IPS DF 4.7 (cell line): ENCODE measurements around the gene NINJ2.
"Not testable (repeated sequence)": the region's sequence is repeated elsewhere in the genome, so short reads cannot be mapped to it uniquely, and the experiment has no call there.

ENCODE experiments used
- DNase-seq: peaks from one replicate; pipeline ENCODE4 v3.0.0-alpha.2; 2013; ENCODE audit warnings: low spot score; ENCODE audit errors: extremely low read depth

The NINJ2 gene

DNA sequence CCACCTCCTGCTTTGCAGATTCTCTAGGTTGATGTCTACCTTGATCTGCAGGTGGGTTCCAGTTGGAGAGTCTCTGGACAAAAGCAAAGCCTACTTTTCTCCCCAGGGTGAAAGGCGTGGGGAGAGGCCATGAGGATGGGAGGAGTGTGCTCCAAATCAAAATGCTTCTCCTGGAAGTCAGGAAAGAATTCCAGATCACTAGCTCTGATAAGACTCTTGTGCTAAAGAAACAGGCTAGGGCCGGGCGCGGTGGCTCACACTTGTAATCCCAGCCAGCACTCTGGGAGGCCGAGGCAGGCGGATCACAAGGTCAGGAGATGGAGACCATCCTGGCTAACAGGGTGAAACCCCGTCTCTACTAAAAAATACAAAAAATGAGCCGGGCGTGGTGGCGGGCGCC is 21.9 kb downstream of the NINJ2 start:
- DNase-seq, result not testable (repeated sequence)

DNA sequence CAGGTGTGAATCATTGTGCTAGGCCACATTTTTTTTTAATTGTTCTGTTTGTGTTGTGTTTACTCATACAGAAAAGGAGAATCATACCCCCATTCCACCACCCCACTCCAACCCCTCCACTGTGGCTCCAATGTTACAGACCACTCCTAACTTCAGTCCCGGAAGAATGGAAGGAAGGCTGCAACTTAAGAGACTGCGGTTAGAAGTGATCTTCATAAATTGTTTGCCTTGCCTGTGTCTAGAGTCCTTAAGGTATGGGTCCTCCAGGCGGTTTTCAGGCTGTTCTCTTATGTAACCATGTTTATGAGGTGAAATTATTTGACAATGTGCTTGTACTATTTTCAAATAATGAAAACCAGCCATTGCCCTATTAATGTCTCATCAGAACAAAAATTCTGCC is 22.5 kb downstream of the NINJ2 start:
- DNase-seq, result no peak

DNA sequence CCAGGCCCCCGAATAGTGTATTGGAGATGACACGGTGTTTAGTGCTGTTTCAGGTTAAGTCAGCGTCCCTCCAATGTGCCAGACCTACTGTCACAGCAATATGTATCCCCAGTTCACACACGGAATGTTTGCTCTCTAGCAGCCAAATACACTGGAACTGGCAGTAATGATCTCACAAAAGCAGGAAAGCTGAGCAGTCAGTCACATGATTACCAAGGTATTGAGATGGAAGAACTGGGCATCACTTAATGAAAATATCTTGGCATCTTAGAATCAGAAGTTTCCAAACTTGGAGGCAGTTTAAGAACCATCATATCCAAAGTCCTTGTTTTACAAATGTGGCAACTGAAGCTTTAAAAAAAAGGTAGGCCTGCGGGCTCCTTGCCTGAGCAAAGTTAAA is 23.3 kb downstream of the NINJ2 start:
- DNase-seq, result no peak

DNA sequence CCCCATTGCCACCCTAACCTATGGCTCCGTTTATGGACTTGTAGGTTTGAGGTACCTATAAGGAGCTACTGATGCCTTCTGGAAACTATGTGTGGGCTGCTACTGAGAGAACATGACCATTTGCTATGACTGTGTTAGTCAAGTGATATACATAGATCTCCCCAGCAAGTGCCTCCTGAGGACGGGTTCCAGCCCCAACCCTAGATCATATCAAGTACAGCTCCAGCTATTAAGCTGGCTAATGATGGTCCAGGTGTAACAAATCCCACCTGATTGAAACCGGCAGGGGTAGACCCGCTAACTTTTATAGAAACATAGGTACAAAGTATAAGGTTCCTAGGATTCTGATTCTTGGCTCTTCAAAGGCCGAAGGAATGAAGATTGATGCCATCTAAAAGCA is 23.7 kb downstream of the NINJ2 start:
- no peak for DNase-seq

DNA sequence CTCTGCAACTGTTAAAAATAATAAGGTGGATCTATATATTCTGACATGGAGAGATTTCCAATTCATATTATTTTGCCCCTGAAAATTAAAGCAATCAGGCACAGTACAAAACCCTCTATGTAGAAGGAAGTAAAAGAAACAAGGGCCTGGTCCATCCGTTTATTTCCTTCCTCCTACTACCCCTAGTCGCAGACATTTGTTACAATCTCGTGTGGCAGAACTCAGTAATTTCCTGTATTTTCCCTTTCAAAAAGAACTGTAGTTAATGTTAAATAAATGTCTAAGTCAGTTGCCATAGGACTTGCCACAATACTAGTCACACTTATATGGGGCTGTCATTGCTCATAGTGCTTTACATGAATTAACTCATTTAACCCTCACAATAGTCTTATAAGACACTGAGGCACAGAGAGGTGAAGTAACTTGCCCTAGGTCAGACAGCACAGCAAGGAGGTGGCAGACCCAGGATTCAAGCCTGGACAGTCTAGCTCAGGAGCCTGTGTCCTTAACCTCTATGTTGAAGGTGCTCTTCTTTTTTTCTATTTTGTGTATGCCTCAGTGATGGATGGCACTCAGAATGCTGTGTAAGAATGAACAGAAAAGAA is 24.2 kb downstream of the NINJ2 start:
- DNase-seq, result no peak

DNA sequence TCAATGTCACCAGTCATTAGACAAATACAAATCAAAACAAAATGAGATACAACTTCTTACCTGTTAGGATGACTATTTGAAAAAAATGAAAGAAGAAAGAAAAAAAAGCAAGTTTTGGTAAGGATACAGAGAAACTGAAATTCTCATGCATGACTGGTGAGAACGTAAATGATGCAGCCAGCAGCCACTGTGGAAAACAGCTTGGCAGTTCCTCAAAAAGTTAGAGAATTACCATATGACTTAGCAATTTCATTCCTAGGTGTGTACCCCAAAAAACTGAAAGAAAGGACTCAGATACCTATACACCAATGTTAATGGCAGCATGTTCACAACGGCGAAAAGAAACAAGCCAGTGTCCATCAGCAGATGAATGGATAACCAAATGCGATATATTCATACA is 26.6 kb downstream of the NINJ2 start:
- DNase-seq, result no peak

DNA sequence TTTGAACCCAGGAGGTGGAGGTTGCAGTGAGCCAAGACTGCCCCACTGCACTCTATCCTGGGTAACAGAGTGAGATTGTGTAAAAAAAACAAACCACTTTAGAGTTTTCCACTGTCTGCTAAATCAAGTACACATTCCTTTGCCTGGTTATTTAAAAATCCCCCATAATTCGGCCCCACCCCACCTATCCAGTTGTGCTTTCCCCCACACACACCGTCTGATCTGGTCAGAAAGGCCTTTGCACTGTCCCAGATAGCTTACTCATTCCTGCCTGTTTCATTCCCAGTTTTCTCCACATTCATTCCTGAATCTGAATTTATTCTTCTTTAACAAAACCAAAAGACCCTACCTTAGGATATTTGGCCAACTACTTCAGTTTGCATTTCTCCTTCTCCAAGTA is 29.5 kb downstream of the NINJ2 start:
- no peak for DNase-seq

DNA sequence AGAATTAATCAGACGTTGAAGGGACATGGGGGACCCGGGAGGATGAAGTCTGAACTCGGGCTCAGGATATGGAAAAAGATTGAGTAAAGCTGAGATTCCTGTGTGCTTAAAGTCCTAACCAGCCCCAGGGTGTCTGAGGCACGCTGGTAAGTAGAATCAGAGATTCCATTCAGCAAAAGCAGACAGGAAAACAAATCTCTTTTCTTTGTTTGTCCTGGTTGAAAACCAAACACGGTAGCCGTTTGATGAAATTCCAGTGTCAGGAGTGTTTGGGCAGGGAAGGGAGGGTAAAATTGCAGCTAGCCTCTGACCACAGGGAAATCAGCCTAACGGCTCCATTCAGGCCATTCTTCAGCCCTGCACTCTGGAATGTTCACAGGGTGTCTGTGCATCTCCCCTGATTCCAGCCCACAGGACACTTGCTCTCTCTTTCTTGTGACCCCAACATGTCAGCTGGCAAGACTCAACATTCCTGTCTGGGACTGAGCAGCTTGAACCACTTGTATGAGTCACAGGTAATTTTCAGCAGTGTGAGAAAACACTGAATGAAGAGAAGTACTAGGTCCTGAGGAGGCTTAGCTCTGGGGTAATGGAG is 31.0 kb downstream of the NINJ2 start:
- DNase-seq, result no peak

DNA sequence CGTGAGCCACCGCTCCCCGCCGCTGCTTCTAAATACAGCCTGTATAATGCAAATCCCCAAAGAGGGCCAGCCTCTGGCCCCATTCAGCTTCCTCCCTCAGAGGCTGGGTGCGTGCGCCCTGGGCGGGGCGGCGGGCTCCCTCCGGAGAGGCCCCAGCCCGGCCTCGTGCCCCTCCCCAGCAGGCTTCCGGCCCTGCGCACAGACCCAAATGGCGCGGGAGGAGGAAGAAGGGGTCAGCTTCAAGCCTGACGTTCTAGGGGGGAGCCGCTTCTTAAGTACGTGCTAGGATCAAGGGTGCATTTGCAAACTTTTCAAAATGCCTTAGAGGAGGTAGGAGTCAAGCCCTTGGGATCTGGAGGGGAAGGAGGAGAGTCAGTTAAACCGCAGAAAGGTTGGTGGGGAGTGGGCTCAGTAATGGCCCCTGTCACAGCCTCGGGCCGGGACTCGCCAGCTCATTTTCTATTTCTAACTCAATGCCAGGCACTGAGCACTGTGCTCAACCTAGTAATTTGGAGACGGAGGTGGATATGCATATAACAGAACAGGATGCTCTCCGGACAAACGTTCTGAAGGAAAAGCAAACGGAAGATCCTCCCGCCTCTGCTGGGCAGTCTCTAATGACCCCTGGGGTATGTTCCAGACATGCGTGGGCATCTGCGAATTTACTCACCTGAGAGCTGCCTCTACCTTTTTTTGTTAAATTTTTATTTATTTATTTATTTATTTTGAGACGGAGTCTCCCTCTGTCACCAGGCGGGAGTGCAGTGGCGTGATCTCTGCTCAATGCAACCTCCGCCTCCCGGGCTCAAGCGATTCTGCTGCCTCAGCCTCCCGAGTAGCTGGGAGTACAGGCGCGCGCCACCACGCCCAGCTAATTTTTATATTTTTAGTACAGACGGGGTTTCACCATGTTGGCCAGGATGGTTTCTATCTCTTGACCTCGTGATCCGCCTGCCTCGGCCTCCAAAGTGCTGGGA is 32.3 kb downstream of the NINJ2 start:
- DNase-seq, result no peak

DNA sequence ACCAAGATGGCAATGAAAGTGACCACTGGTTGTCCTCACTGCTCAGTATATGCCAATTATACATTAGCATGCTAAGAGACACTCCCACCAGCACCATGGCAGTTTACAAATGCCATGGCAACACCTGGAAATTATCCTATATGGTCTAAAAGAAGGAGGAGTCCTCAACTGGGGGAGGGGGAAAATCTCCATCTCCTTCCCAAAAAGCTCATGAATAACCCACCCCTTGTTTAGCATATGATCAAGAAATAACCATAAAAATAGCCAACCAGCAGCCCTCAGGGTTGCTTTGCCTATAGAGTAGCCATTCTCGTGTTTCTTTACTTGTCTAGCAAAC is 34.5 kb downstream of the NINJ2 start:
- DNase-seq, result not testable (repeated sequence)

DNA sequence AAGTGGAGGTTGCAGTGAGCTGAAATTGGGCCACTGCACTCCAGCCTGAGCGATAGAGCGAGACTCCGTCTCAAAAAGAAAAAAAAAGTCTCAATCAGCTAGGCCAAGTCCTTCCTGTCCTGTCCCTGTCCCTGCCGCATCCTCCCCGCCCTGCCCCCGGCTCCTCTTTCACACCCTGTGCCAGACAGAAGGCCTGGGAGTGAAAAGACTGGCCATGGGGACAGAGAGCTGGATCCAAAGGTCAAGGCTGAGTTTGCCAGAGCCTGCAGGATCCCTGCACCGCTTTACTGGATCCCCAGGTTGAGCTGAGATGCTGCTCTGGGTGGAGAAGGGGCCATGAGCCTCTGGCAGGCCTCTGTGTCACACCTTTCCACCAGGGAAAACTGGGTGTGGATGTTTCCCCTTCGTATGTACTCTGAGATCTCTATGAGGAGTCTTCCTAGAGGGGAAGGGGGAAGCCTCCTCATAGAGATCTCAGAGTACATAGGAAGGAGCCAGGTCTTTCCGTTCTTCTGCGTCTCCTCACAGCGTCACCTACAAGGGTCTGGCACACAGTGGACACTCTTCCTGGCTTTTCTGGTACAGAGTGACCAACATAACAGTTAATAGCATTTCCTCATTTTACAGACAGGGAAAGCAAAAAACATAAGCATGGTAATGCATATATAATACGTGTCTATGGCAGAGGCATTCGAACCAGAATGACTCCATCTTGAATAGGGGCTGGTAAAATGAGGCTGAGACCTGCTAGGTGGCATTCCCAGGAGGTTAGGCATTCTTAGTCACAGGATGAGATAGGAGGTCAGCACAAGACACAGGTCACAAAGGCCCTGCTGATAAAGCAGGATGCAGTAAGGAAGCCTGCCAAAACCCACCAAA is 35.1 kb downstream of the NINJ2 start:
- no peak for DNase-seq

DNA sequence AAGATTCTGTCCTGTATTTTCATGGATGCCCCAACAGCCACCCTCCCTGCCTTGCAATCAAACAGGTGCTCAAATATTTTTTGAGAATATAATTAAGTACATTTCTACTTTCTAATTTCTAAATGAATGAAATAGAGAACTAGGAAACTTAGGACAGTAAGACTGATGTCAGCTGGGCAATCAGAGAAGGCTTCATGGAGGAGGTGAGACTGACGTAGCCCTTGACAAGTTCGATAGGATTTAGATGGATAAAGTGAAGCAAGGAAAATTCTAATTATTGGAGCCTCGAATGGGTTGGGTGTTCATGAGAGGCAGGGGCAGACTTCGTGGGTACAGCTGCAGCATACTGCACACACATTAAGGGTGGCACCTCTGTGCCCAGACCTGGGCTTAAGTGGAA is 36.0 kb downstream of the NINJ2 start:
- DNase-seq, result no peak

DNA sequence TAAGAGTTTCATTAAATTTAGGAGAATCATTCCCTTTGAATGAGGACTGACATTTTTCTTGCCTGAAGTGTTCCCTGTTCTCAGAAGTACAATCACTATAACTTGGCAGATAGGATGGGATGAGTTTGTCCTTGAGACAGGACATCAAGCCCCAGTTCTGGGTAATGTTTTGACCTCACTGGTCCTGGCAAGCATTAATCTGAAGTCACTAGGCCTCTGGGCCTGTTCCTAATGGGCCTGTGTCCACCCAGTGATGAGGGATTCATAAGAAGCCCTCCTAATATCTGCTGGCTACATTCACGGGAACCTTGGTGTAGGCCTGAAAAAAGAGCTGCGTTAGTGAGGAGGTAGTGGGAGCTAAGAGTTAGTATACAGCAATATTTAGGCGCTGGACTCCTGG is 37.2 kb downstream of the NINJ2 start:
- no peak for DNase-seq

DNA sequence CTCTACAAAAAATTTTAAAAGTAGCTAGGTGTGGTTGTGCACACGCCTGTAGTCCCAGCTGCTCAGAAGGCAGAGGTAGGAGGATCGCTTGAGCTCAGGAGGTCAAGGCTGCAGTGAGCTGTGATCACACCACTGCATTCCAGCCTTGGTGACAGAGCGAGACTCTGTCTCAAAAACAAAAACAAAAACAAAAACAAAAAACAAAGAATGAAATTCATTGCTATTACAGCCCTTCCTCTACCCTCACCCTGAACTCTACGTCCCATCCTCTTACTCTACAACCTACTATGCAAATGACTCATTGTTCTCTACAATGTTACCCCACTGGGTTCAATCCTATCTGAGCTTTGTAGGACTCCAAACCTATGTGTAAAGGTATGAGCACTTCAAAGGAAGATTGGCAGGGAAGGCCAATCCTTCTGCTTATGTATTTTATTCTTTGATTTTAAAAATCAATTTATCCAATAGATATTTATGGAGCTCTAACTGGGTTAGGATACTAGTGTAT is 39.3 kb downstream of the NINJ2 start:
- no peak for DNase-seq

DNA sequence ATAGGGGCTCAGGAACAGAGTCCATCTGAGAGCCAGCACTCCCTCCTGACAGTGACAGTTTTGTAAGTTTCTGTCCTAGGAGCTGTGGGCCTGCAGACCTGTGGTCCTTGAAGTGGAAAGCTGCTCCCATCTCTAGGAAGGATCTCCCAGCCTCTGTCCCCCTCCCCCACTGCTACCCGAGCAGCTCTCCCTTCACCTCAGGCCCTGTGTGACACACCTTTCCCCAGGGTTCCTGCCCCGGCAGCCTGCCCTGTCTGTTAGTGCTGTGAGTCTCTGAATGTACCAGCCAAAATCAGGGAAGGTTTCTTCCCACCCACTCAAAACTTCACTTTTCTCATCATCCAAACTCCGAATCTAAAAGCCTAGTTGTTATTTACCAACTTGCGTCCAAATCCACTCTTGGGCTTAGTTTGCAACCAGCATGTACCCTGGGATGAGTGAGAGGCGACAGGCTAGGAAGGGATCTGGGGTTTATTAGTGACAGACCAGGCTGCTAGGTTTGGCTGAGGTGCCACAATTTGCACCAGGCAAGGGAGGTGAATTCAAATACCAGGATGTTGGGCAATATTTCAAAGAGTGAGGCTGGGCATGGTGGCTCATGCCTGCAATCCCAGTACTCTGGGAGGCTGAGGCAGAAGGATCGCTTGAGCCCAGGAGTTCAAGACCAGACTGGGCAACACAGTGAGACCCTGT is 39.9 kb downstream of the NINJ2 start:
- DNase-seq, result no peak

DNA sequence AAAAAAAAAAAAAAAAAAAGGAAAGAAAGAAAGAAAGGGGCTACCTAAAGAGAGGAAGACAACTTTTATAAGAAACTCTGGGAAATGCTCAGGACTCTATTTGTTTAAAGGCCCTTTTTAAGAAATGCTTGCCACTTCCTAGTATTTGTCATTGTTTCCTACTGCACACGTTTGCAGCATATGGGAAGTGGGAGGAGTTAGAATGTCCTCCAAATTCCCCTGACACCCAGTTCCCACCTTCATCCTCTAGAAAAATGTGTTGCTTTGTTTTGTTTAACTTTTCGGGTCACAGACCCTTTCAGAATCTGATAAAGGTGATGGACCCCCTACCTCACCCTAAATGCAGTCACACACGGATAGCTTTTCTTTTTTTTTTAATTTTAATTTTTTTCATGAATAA is 40.8 kb downstream of the NINJ2 start:
- DNase-seq, result no peak

DNA sequence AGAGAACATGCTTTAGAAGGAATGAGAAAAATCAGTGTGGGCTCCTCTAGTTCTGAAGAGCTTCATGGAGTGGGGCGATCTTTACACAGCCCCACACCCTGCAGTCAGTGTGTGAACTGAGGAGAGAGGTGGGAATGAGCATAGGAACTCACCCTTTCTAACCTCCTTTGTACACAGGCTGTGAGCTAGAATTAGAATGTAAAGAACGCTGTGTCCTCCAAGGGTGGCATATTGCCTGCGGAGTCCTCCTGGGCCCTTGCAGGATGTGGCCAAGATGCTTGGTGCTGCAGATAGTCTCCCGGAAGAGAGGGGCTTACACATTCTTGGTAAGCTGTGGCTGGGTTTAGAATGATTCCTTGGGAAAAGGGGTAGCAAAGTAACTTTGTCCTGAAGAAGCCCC is 43.9 kb downstream of the NINJ2 start:
- DNase-seq, result no peak

DNA sequence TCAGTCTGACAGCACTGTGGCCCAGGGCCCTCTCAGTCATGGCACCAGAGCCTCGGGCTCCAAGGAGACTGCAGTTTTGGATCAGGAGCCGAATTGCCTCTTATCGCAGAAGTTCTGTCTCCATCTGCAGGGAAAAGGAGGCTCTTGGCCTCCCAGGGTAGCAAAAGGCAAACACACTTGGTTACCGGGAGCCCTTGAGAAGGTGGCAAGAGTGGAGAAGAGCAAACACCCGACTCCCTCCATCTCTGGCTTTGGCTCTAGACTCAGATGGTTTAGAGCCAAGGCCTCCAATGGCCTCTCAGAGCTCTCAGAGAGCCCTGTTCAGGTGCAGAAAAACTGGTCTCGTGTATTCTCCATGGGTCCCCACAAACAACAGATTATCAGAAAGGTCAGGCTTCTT is 44.6 kb downstream of the NINJ2 start:
- DNase-seq, result no peak

DNA sequence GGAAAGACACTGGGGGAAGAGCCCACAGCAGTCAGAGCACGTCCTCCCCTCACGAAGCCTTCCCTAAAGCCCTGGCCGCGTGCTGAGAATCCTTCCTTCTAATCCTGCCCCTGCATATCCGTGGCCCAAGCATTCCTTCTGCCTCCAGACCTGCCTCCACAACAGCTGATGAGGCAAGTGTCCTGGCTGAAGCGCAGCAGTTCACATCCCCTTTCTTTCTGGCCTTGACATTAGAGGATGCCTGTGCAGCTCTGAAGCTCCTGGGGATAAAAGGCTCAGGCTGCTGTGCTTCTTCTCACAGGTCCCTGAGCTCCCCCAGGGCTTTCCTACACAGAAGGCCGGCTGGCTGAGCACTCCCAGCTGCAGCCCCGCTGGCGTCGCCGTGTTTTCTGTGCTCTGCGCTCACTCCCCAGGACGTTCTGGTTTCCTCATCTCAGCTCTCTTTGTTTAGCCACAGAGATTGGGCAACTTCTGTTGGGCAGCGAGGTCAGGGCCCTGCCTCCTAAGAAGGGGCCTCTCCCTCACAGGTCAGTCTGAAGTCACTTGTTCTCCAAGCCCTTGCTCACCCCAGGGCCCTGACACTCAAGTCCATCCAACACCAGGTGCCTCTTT is 45.8 kb downstream of the NINJ2 start:
- DNase-seq, result no peak

DNA sequence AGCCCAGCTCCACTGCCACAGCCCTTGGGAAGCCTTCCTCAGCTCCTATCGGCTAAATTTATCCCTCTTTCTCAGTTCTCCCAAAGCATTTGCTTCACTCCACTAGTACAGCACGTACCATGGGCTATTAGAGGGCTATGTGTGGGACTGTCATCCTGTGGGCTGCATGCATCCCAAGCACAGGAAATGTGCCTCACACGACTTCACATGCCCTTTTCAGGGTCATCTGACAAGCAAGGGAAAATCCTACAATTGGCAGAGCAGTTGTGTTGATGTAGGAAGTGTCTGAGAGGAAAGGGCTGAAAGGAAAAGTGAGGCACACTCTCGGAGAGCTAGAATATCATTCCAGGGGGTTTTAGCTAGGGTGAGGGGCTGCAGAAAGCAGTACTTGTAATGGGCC is 47.6 kb downstream of the NINJ2 start:
- DNase-seq, result no peak
